ENCODE data around the gene UGGT2. TPM values are rescaled to one million over a fixed set of nuclear protein-coding genes. Genes with fewer than 3 reads are reported as not detected.
A peak's percentile ranks its signal among the peaks of the same experiment; 100 is the strongest.
"Not testable (repeated sequence)": the region's sequence is repeated elsewhere in the genome, so short reads cannot be mapped to it uniquely, and the experiment has no call there.

Gene UGGT2
- polyA plus RNA-seq, 6 donors from 2014 or later, result 0.22 to 0.58 TPM; not detected in 4

DNA sequence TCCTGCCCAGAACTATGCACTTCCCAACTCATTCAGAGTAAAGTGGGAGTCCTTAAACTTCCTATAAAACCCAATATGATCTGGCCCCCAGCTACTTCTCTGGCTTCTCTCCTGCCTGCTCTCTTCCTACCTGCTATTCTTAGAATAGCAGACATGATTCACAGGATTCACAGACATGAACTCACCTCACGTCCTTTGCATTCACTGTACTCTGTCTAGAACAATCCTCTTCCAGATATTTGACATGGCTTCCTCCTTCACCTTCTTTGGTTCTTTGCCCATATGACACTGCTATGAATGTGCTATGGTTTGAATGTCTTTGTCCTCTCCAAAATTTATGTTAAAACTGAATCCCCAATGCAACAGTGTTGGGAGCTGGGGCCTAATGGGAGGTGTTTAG, 154.9 kb downstream of the UGGT2 start:
- DNase-seq (no peak), ATAC-seq (ENCODE audit: low read depth in 2 of 2) (no peak)
- Mint-ChIP-seq H3K4me1 (no peaks in the 10 kb centered on the region), H3K9me3 (peaks cover 0 to 4% (median 0%) of the 10 kb centered on the region in 7 donors), H3K27me3 (no peaks in the 10 kb centered on the region), H3K4me3 (no peak overlapping the region), H3K36me3 (no peaks in the 10 kb centered on the region), H3K27ac (no peak overlapping the region)

DNA sequence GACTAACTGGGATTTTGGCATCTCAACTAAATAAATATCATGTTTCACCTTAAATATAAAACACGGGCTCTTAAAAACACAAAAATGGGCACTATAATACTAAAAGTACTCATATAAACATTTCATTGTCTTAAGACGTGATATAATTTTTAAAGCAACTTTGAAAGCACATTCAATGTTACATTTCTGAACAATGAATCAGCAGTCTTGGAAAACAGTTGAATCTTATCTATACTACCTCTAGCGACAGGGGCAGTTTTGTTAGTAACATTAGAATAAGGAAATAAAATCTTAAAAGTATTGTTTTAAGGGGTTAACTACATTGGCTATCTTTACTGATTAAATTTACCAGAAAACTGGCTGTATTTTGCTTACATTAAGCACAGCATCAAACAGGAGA, 156.9 kb downstream of the UGGT2 start:
- no peak overlapping the region for H3K4me3 Mint-ChIP-seq
- DNase-seq (no peak), ATAC-seq (ENCODE audit: low read depth in 2 of 2) (no peak)
- H3K27me3 Mint-ChIP-seq, result no peaks in the 10 kb centered on the region
- H3K9me3 Mint-ChIP-seq, result no peaks in the 10 kb centered on the region
- no peaks in the 10 kb centered on the region for H3K4me1 Mint-ChIP-seq
- no peaks in the 10 kb centered on the region for H3K36me3 Mint-ChIP-seq
- H3K27ac Mint-ChIP-seq, result no peak overlapping the region

DNA sequence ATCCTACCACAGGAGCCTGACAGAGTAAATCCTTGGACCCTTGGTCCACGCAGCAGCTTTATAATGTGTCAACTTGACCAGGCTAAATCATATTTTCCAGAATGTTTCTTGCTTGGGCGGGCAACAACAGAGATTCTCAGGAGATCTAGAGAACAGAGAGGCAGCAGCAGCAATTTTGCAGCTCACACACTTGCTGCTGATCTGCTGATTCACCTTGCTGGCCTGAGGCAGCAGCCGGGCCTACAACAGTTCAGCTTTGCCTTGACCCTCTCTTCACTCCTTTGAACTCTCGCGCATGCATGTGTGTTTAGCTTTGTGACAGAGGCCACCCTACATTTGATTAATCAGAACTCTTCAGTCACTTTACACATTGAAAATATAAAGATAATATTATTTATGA, 159.3 kb downstream of the UGGT2 start:
- Mint-ChIP-seq H3K9me3 (peaks cover 0 to 7% (median 0%) of the 10 kb centered on the region in 7 donors), H3K4me3 (peak overlapping the region in 1 of 8 donors; percentile 18), H3K36me3 (no peaks in the 10 kb centered on the region), H3K27me3 (no peaks in the 10 kb centered on the region), H3K4me1 (no peaks in the 10 kb centered on the region), H3K27ac (no peak overlapping the region)
- DNase-seq, result no peak
- no peak for ATAC-seq (ENCODE audit: low read depth in 2 of 2)

DNA sequence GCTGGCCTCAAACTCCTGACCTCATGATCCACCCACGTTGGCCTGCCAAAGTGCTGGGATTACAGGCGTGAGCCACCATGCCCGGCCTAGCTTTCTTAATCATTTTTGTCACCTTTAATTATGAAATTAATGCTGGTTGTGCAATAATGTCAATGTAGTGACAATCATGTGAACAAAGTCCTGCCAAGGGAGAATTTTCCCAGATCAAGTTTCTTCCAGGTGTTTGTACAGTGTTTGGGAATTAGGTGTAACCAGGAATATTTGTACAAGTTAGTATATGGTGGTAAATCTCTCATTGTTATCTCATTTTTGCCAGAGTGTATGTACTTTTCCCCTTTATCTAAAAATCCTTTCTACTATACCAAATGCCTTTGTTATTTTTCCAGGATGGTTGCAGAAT, 171.1 kb downstream of the UGGT2 start:
- ATAC-seq (ENCODE audit: low read depth in 2 of 2) (no peak), DNase-seq (no peak)
- Mint-ChIP-seq H3K9me3 (no peaks in the 10 kb centered on the region), H3K27ac (no peak overlapping the region), H3K36me3 (no peaks in the 10 kb centered on the region), H3K27me3 (no peaks in the 10 kb centered on the region), H3K4me1 (no peaks in the 10 kb centered on the region), H3K4me3 (no peak overlapping the region)

DNA sequence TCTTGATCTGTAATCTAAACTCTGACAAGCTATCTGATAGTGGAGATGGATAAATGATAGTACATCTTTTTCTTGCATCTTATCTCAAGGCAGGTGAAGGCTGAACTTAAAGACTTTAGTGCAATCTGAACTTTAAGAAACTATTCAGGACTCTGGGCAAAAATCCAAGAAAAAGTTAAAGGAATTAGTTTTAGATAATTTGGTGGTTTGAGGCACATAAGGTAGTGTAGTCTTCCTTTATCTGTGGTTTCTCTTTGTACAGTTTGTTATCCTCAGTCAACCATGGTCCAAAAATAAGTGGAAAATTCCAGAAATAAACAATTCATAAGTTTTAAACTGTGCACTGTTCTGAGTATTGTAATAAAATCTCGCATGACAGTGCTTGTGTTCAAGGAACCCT, 172.9 kb downstream of the UGGT2 start:
- no peaks in the 10 kb centered on the region for H3K4me1 Mint-ChIP-seq
- H3K27me3 Mint-ChIP-seq, result no peaks in the 10 kb centered on the region
- ATAC-seq (ENCODE audit: low read depth in 2 of 2), result no peak
- no peak overlapping the region for H3K4me3 Mint-ChIP-seq
- no peaks in the 10 kb centered on the region for H3K36me3 Mint-ChIP-seq
- H3K9me3 Mint-ChIP-seq, result peaks cover 0 to 3% (median 0%) of the 10 kb centered on the region in 7 donors
- no peak for DNase-seq
- H3K27ac Mint-ChIP-seq, result no peak overlapping the region

DNA sequence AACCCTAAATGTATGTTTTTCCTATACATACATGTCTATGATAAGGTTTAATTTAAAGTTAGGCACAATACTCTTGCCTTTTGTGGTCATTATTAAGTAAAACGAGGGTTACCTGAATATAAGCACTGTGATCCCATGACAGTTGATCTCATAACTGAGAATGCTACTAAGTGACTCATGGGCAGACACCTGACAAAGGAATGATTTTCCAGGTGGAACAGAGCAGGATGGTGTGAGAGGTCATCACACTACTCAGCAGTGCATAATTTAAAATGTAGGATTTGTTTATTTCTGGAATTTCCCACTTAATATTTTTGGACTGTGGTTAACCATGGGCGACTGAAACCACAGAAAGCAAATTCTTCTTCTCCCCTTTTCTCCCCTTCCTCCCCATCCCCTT, 178.9 kb downstream of the UGGT2 start:
- H3K9me3 Mint-ChIP-seq, result peaks cover 0 to 4% (median 0%) of the 10 kb centered on the region in 7 donors
- no peak for ATAC-seq (ENCODE audit: low read depth in 2 of 2)
- H3K27me3 Mint-ChIP-seq, result peaks cover 0 to 7% (median 4%) of the 10 kb centered on the region in 3 donors
- peak overlapping the region in 1 of 8 donors; percentile 69 for H3K4me3 Mint-ChIP-seq
- no peak for DNase-seq
- H3K27ac Mint-ChIP-seq, result no peak overlapping the region
- no peaks in the 10 kb centered on the region for H3K36me3 Mint-ChIP-seq
- no peaks in the 10 kb centered on the region for H3K4me1 Mint-ChIP-seq

DNA sequence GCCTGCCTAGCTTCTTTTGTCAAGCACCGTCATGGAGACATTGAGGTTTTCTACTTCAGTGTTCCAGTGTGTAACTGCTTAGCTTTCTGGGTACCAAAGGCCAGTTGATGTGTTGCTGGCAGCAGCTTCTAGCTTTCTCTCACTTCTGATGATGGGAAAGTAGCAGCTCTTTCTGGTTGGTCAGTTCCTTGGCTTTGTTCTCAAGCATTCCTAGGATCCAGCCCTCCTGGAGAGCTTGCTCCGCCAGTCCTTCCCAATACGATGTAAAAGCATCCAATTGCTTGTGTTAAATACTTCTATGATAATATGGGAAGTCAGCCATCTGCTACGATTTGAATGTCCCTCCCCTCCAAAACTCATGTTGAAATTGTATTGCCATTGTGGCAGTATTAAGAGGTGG, 182.8 kb downstream of the UGGT2 start:
- Mint-ChIP-seq H3K27me3 (peaks cover 0 to 7% (median 4%) of the 10 kb centered on the region in 3 donors), H3K4me3 (no peak overlapping the region), H3K9me3 (peaks cover 0 to 4% (median 0%) of the 10 kb centered on the region in 7 donors), H3K4me1 (no peaks in the 10 kb centered on the region), H3K36me3 (no peaks in the 10 kb centered on the region), H3K27ac (no peak overlapping the region)
- no peak for ATAC-seq (ENCODE audit: low read depth in 2 of 2)
- no peak for DNase-seq

DNA sequence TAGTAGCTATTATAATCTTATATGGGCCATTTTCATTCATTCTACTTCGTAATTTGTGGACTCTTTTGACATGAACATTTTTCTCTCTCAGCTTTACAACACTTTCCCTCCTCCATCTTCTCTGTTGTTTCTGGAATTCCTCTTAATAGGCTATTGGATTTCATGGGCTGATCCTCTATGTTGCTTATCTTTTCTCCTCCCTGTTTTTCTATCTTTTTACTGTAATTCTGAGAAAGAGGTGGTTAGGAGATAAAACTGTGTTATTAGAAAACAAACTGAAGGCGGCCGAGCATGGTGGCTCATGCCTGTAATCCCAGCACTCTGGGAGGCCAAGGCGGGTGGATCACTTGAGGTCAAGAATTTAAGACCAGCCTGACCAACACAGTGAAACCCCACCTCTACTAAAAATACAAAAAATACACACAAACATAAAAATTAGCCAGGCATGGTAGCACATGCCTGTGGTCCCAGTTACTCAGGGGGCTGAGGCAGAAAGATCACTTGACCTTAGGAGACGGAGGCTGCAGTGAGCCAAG, 188.1 kb downstream of the UGGT2 start:
- Mint-ChIP-seq H3K27me3 (no peaks in the 10 kb centered on the region), H3K36me3 (no peaks in the 10 kb centered on the region), H3K4me3 (no peak overlapping the region), H3K9me3 (no peaks in the 10 kb centered on the region), H3K4me1 (no peaks in the 10 kb centered on the region), H3K27ac (no peak overlapping the region)
- ATAC-seq (ENCODE audit: low read depth in 2 of 2), result no peak
- DNase-seq, result no peak

DNA sequence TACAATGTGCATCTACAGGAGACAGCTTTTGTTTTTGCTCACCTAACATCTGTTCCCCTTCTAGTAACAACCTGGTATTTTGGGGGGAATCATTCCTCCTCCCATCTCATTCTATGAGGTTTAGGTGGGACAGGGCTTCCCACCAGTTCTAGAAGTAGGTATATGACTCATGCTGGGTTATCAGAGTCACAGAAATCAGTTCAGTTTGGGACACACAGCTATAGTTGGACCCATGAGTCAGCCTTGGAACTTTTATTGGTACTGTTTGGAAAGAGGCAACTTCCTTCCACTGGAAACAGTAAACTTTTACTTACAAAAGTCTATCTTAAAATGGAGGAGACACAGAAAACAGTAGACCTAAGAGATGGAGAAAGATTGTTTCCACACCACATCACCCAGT, 190.8 kb downstream of the UGGT2 start:
- H3K4me3 Mint-ChIP-seq, result no peak overlapping the region
- H3K9me3 Mint-ChIP-seq, result no peaks in the 10 kb centered on the region
- H3K27me3 Mint-ChIP-seq, result no peaks in the 10 kb centered on the region
- H3K27ac Mint-ChIP-seq, result no peak overlapping the region
- no peaks in the 10 kb centered on the region for H3K4me1 Mint-ChIP-seq
- DNase-seq (no peak), ATAC-seq (ENCODE audit: low read depth in 2 of 2) (no peak)
- no peaks in the 10 kb centered on the region for H3K36me3 Mint-ChIP-seq

DNA sequence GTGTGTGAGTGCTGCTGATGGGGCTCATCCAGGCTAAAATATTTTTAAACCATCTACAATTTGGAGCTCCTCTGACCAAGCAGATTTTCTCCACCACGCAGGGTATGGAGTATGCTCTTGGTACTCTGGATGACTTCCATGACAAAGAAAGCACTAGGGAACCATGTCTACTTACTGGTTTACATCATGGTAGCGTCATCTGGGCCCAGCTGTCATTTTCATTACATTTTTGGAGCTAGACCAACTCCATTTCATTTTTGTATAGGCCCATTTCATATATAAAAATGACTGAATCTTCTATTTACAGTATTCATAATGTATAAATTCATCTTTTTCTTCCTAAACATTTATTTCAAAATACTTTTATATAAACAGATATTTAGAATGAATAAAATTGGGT, 191.9 kb downstream of the UGGT2 start:
- Mint-ChIP-seq H3K27ac (no peak overlapping the region), H3K4me3 (no peak overlapping the region), H3K9me3 (no peaks in the 10 kb centered on the region), H3K27me3 (no peaks in the 10 kb centered on the region), H3K36me3 (no peaks in the 10 kb centered on the region), H3K4me1 (no peaks in the 10 kb centered on the region)
- ATAC-seq (ENCODE audit: low read depth in 2 of 2) (no peak), DNase-seq (no peak)

DNA sequence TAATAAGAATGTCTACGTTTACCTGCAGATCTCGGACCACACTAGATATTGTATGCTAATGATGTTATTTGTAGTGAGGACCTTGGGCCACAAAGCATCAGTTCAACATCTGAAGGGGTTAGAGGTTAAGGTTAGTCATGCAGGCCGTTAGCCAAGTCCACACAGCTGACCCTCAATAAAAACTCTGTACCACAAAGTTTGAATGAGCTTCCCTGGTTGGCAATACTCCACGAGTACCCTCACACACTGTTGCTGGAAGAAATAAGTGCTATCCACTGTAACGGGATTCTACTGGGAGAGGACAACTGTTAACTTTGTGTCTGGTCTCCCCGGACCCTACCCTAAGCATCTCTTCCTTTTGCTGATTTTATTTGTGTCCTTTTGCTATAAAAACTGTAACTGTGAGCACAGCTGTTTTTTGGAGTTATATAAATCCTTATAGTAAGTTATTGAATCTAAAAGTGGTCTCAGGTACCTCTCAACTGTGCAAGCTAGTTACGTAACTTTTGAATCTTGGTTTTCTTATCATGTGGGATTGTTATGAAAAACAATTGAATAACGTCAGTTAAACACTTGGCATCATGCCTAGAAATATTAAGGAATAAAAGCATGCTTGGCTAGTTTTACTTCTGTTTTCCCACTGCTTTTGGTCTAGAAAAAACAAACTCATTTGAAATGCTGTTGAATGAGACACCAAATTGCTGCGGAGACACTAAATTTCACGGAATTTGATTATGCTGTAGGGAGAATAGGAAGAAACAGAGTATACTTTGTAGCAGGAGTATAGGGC, 194.7 kb downstream of the UGGT2 start:
- no peak overlapping the region for H3K27ac Mint-ChIP-seq
- H3K4me1 Mint-ChIP-seq, result no peaks in the 10 kb centered on the region
- no peak for ATAC-seq (ENCODE audit: low read depth in 2 of 2)

DNA sequence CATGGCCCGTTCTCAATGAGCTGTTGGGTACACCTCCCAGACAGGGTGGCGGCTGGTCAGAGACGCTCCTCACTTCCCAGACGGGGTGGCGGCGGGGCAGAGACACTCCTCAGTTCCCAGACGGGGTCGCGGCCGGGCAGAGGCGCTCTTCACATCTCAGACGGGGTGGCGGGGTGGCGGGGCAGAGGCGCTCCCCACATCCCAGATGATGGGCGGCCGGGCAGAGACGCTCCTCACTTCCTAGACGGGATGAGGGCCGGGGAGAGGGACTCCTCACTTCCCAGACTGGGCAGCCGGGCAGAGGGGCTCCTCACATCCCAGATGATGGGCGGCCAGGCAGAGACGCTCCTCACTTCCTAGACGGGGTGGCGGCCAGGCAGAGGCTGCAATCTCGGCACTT, 207.5 kb downstream of the UGGT2 start:
- not testable (repeated sequence) for H3K4me3 Mint-ChIP-seq; ATAC-seq (ENCODE audit: low read depth in 2 of 2); H3K4me1 Mint-ChIP-seq; DNase-seq; H3K36me3 Mint-ChIP-seq
- H3K27me3 Mint-ChIP-seq, result peaks cover 0 to 12% (median 0%) of the 10 kb centered on the region in 3 donors
- H3K9me3 Mint-ChIP-seq, result peaks cover 3 to 14% (median 7%) of the 10 kb centered on the region in 7 donors
- H3K27ac Mint-ChIP-seq, result peak overlapping the region in 1 of 6 donors; percentile 68

More for the DNA sequence above, 194.7 kb downstream of the UGGT2 start:
- no peak for DNase-seq
- no peaks in the 10 kb centered on the region for H3K9me3 Mint-ChIP-seq
- H3K4me3 Mint-ChIP-seq, result no peak overlapping the region
- no peaks in the 10 kb centered on the region for H3K27me3 Mint-ChIP-seq
- no peaks in the 10 kb centered on the region for H3K36me3 Mint-ChIP-seq

DNA sequence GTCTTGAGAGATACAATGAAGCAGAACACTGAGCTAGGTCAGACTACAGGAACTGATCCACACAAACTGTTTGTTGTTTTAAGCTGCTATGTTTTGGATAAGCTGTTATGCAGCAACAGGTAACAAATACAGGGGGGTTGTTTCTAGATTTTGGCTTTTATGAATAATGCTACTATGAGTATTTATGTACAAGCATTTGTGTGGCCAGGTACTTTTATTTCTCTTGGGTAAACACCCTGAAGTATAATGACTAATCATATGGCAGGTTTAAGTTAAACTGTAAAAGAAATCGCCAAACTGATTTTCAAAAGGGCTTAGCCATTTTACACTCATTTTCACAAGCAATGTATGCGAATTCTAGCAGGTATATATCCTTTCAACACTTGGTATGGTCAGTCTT, 210.3 kb downstream of the UGGT2 start:
- Mint-ChIP-seq H3K27ac (no peak overlapping the region), H3K36me3 (no peaks in the 10 kb centered on the region), H3K9me3 (peaks cover 2 to 20% (median 6%) of the 10 kb centered on the region in 7 donors), H3K27me3 (peaks cover 0 to 5% (median 0%) of the 10 kb centered on the region in 3 donors), H3K4me1 (no peaks in the 10 kb centered on the region), H3K4me3 (no peak overlapping the region)
- no peak for ATAC-seq (ENCODE audit: low read depth in 2 of 2)
- no peak for DNase-seq

DNA sequence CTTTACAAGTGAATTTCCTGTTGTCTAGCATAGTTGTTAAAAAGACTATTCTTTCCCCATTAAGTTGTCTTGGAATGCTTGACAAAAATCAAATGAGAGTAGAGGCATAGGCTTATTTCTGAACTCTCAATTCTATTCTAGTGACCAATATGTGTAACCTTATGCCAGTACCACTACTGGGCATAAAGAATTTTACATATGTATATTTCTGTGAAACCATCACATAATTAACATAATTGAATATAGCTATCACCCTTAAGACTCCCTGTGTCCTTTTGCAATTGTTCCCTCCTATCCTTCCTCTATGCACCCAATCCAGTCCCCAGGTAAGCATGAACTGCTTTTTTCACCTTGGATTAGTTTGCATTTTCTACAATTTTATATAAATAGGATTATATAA, 211.3 kb downstream of the UGGT2 start:
- no peak overlapping the region for H3K4me3 Mint-ChIP-seq
- no peak overlapping the region for H3K27ac Mint-ChIP-seq
- H3K36me3 Mint-ChIP-seq, result no peaks in the 10 kb centered on the region
- H3K9me3 Mint-ChIP-seq, result peaks cover 4 to 27% (median 11%) of the 10 kb centered on the region in 7 donors
- H3K4me1 Mint-ChIP-seq, result no peaks in the 10 kb centered on the region
- no peak for DNase-seq
- no peak for ATAC-seq (ENCODE audit: low read depth in 2 of 2)
- H3K27me3 Mint-ChIP-seq, result no peaks in the 10 kb centered on the region
